ENCODE data around the gene DMRTC2. TPM values are rescaled to one million over a fixed set of nuclear protein-coding genes. Genes with fewer than 3 reads are reported as not detected.

DMRTC2 gene
- polyA plus RNA-seq, 1 donor (not counting 4 experiments of a cell fraction or from before 2014, with no cell fraction given): not detected

DNA sequence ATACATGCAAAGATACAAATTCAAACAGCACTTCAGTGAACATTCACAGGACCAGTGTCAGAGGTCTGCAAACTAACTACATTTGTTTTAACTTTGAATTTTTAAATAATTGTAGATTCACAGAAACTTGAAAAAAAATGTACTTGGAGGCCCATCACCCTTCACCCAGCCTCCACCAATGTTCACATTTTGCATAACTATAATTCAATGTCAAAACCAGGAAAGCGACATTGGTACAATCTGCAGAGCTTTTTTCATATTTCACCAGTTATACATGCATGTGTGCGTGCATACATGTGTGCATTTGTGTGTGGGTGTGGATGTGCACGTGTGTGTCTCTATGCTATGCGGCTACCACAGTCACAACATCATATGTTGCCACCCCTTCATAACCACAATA, 29.5 kb upstream of the DMRTC2 start:
- Histone ChIP-seq H3K4me2 (ENCODE audit: control insufficient read depth, extremely low read depth, insufficient read depth, low read depth, low read length) (no peak overlapping the region), H4K20me1 (ENCODE audit: control insufficient read depth, extremely low read depth, insufficient read depth, low read length) (no peaks in the 10 kb centered on the region), H3K79me2 (ENCODE audit: control insufficient read depth, insufficient read depth, low read length) (no peaks in the 10 kb centered on the region), H3K4me3 (ENCODE audit: control insufficient read depth in 2 of 3, extremely low read depth in 1 of 3, insufficient read depth in 2 of 3, low read depth in 1 of 3, low read length in 3 of 3) (no peak overlapping the region), H2AFZ (ENCODE audit: control insufficient read depth, low read length) (no peak overlapping the region), H3K36me3 (ENCODE audit: control insufficient read depth in 2 of 2, extremely low read depth in 1 of 2, insufficient read depth in 2 of 2, low read length in 2 of 2) (no peaks in the 10 kb centered on the region), H3K9me3 (ENCODE audit: control insufficient read depth, low read depth, low read length) (no peaks in the 10 kb centered on the region), H3K9ac (ENCODE audit: control insufficient read depth, extremely low read depth, insufficient read depth, low read length) (no peak overlapping the region), H3K4me1 (ENCODE audit: control insufficient read depth, extremely low read depth, insufficient read depth, low read length) (no peaks in the 10 kb centered on the region), H3K9me1 (ENCODE audit: control insufficient read depth, extremely low read depth, insufficient read depth, low read length) (no peaks in the 10 kb centered on the region), H3K27me3 (ENCODE audit: control insufficient read depth, extremely low read depth, insufficient read depth, low read length) (no peaks in the 10 kb centered on the region), H3K27ac (ENCODE audit: control insufficient read depth, insufficient read depth, low read length) (no peak overlapping the region)
- DNase-seq (ENCODE audit: low read depth, low spot score) (no peak), FAIRE-seq (no peak)
- dilution Hi-C loops (cut with MboI; ENCODE audit: extremely low pct_ligation_motif_present, low sequenced_read_pairs): no loop called here
- TF ChIP-seq, protein P1, sequence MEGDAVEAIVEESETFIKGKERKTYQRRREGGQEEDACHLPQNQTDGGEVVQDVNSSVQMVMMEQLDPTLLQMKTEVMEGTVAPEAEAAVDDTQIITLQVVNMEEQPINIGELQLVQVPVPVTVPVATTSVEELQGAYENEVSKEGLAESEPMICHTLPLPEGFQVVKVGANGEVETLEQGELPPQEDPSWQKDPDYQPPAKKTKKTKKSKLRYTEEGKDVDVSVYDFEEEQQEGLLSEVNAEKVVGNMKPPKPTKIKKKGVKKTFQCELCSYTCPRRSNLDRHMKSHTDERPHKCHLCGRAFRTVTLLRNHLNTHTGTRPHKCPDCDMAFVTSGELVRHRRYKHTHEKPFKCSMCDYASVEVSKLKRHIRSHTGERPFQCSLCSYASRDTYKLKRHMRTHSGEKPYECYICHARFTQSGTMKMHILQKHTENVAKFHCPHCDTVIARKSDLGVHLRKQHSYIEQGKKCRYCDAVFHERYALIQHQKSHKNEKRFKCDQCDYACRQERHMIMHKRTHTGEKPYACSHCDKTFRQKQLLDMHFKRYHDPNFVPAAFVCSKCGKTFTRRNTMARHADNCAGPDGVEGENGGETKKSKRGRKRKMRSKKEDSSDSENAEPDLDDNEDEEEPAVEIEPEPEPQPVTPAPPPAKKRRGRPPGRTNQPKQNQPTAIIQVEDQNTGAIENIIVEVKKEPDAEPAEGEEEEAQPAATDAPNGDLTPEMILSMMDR (optimal IDR thresholded peaks at IDR 0.05 in 1 of 3, IDR thresholded peaks at IDR 0.05 in 1 of 3, conservative IDR thresholded peaks at IDR 0.05 in 1 of 3; ENCODE audit: extremely low read depth in 1 of 3, insufficient read depth in 2 of 3, low read length in 3 of 3): no peak
- no peak for TF ChIP-seq EZH2 (IDR thresholded peaks at IDR 0.05; ENCODE audit: low read length)

DNA sequence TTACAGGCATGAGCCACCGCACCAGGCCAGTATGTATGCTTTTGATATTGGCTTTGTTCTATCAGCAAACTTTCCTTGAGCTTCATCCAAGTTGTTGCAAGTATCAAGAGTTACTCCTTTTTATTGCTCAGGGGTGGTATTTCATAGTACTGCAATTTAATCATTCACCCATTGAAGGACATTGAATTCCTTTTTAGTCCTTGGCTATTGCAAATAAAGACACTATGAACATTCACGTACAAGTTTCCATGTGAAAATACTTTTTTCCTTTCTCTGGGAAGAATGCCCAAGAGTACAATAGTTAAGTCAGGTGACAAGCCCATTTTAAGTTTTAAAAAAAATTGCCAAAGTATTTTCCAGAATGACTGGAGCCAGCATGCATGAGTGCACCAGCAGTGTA, 28.1 kb upstream of the DMRTC2 start:
- Histone ChIP-seq H4K20me1 (ENCODE audit: control insufficient read depth, extremely low read depth, insufficient read depth, low read length) (no peaks in the 10 kb centered on the region), H3K79me2 (ENCODE audit: control insufficient read depth, insufficient read depth, low read length) (no peaks in the 10 kb centered on the region), H3K9me3 (ENCODE audit: control insufficient read depth, low read depth, low read length) (no peaks in the 10 kb centered on the region), H3K36me3 (ENCODE audit: control insufficient read depth in 2 of 2, extremely low read depth in 1 of 2, insufficient read depth in 2 of 2, low read length in 2 of 2) (no peaks in the 10 kb centered on the region), H3K9ac (ENCODE audit: control insufficient read depth, extremely low read depth, insufficient read depth, low read length) (no peak overlapping the region), H2AFZ (ENCODE audit: control insufficient read depth, low read length) (no peak overlapping the region), H3K4me1 (ENCODE audit: control insufficient read depth, extremely low read depth, insufficient read depth, low read length) (no peaks in the 10 kb centered on the region), H3K9me1 (ENCODE audit: control insufficient read depth, extremely low read depth, insufficient read depth, low read length) (no peaks in the 10 kb centered on the region), H3K4me2 (ENCODE audit: control insufficient read depth, extremely low read depth, insufficient read depth, low read depth, low read length) (no peak overlapping the region), H3K27me3 (ENCODE audit: control insufficient read depth, extremely low read depth, insufficient read depth, low read length) (no peaks in the 10 kb centered on the region), H3K27ac (ENCODE audit: control insufficient read depth, insufficient read depth, low read length) (no peak overlapping the region), H3K4me3 (ENCODE audit: control insufficient read depth in 2 of 3, extremely low read depth in 1 of 3, insufficient read depth in 2 of 3, low read depth in 1 of 3, low read length in 3 of 3) (no peak overlapping the region)
- no peak for DNase-seq (ENCODE audit: low read depth, low spot score)
- FAIRE-seq: no peak
- dilution Hi-C loops (cut with MboI; ENCODE audit: extremely low pct_ligation_motif_present, low sequenced_read_pairs): no loop called here
- TF ChIP-seq, protein P1 (optimal IDR thresholded peaks at IDR 0.05 in 1 of 3, IDR thresholded peaks at IDR 0.05 in 1 of 3, conservative IDR thresholded peaks at IDR 0.05 in 1 of 3; ENCODE audit: extremely low read depth in 1 of 3, insufficient read depth in 2 of 3, low read length in 3 of 3): no peak
- TF ChIP-seq EZH2 (IDR thresholded peaks at IDR 0.05; ENCODE audit: low read length): no peak

Data from keratinocyte (primary cell).